GM12874 (cell line): ENCODE data around the gene FOXA2.

Experiments
- CTCF ChIP-seq: IDR thresholded peaks from 2 replicates; pipeline ENCODE4 v1.5.1; 2011; ENCODE audit warnings: low read depth, mild to moderate bottlenecking, control low read depth, low read length, moderate library complexity; ENCODE audit not compliant: insufficient read depth

Gene FOXA2

DNA sequence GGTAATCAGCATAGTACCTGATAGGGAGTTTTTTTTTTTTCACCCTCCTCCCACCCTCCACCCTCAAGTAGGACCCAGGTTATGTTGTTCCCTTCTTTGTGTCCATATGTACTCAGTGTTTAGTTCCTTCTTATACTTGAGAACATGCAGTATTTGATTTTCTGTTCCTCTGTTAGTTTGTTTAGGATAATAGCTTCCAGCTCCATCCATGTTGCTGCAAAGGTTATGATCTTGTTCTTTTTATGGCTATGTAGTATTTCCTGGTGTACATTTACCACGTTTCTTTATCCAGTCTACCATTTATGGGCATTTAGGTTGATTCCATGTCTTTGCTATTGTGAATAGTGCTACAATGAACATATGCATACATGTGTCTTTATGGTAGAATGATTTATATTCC, 41.9 kb downstream of the FOXA2 start:
- TF ChIP-seq CTCF = no peak

GRCh38 chr20:22540832-22541231, 43.5 kb downstream of the FOXA2 start:
- no peak for TF ChIP-seq CTCF

- no peak for TF ChIP-seq CTCF
Measured at GRCh38 chr20:22536956-22537756, 47.2 kb downstream of the FOXA2 start.

GRCh38 chr20:22536141-22536828, 48.1 kb downstream of the FOXA2 start:
- no peak for TF ChIP-seq CTCF

DNA sequence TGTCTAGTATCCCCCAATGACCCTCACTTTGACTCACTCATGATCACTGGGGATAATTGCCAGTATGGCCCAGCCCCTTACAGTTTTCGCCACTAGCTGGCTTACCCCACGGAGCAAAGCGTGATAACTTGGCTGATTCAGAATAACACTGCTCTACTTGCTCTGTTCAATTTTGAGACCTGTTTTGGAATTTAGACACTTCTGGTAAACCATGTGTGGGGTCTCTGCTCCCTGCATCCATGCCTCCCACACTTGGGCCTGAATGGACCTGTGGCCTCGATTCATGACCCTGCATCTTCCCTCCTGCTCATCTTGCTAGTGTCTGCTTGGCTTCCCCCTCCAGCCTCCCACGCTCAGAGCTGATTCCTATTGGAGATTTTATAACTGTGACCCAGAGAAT, 48.9 kb downstream of the FOXA2 start:
- no peak for TF ChIP-seq CTCF

DNA sequence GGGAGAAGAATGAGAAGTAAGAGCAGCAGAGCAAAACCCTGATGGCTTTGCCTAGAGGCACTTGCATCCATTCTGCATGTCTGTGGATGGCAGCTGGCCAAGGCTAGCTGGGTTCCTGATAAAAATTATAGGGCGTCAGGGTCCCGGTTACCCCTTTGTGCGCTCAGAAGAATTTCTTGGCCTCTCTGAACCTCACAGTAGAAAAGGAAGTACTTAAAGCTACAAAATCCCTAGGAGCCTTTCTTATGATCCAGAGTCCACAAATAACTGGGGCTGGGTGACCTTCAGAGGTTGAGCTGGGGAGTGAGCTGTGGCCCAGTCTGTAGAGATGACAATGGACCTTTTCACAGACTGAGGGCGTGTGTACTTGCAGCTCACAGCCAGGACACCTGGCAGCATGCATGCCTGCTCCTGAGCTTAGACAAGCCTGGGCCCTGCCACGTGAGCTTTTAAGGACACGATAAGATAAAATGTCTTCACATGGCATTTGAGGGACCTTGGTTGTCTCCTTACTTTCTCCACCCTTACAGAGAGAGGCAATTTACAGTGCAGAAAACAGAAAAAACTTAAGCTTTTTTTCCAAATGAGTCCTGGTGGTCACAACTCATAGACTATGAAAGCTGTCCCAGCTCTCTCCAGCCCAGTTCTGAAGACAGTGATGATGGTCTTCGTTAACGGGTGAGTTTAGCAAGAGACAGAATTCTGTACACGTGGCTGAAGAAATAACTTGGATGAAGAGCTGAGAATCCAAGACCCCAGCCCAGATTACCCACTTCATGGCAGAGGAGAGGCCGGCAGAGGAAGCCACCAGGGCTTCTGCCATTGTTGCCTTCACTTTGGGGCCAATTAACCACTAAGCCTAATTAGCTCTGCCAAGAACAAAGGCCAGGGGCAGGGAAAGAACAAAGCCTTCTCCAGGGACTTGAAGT, 50.3 kb downstream of the FOXA2 start:
- no peak for TF ChIP-seq CTCF

DNA sequence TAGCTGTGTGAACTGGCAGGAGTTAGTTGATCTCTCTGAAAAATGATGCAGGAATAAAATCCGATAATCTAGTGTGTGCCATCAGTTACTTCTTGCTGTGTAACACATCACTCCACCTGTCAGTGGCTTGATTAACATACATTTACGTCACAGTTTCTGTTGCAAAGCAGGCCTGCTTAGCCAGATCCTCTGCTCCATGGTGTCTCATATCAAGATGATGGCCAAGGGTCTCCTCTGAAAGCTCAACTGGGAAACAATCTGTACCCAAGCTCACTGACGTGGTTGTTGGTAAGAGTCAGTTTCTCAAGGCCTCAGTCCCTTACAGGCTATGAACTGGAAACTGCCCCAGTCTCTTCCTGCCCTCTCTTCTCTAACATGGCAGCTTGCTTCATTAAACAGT, 51.8 kb downstream of the FOXA2 start:
- TF ChIP-seq CTCF = no peak
